Mesothelial cell of epicardium (in vitro differentiated cells): ENCODE results near the gene KIF5B. TPM values are rescaled to one million over a fixed set of nuclear protein-coding genes. Genes with fewer than 3 reads are reported as not detected.
A peak's percentile ranks its signal among the peaks of the same experiment; 100 is the strongest.
"Not testable (repeated sequence)": the region's sequence is repeated elsewhere in the genome, so short reads cannot be mapped to it uniquely, and the experiment has no call there.

Experiments
- DNase-seq, 2 experiments: peaks; one replicate each; pipeline ENCODE4 v3.0.0; 2021; ENCODE audit warnings: low spot score in 2 of 2; ENCODE audit not compliant: unreplicated experiment in 2 of 2
- H3K27ac Mint-ChIP-seq: 2 replicates; pipeline ENCODE4 v1.8.0; 2021; ENCODE audit warnings: mixed read lengths
- H3K27me3 Mint-ChIP-seq: 2 replicates; pipeline ENCODE4 v1.8.0; 2021; ENCODE audit warnings: low read depth, mixed read lengths
- H3K36me3 Mint-ChIP-seq: 2 replicates; pipeline ENCODE4 v1.8.0; 2021; ENCODE audit warnings: mixed read lengths
- H3K4me1 Mint-ChIP-seq: 2 replicates; pipeline ENCODE4 v1.8.0; 2021; ENCODE audit warnings: mixed read lengths
- H3K4me3 Mint-ChIP-seq: 2 replicates; pipeline ENCODE4 v1.8.0; 2021; ENCODE audit warnings: mild to moderate bottlenecking, moderate library complexity, mixed read lengths
- H3K9me3 Mint-ChIP-seq: 2 replicates; pipeline ENCODE4 v1.8.0; 2021; ENCODE audit warnings: mixed read lengths
- CTCF ChIP-seq: fragments of 200-600 bp; sonication (generic); IDR thresholded peaks from one replicate; pipeline ENCODE4 v1.5.0; 2021; ENCODE audit warnings: antibody characterized with exemption; ENCODE audit not compliant: unreplicated experiment
- total RNA-seq: library from RNA; stranded (reverse); gene quantifications from 3 replicates; pipeline ENCODE4 v1.2.1, GENCODE V29; 2021

KIF5B gene
- total RNA-seq, 1 donor from 2014 or later: 104 TPM

GRCh38 chr10:31974434-31975124 lies 81.6 kb downstream of the KIF5B start:
- peaks cover 3% of the 10 kb centered on the region for H3K9me3 Mint-ChIP-seq
- no peak overlapping the region for H3K27ac Mint-ChIP-seq
- H3K4me1 Mint-ChIP-seq: peaks cover 4% of the 10 kb centered on the region
- no peaks in the 10 kb centered on the region for H3K27me3 Mint-ChIP-seq
- no peaks in the 10 kb centered on the region for H3K36me3 Mint-ChIP-seq
- no peak for DNase-seq
- H3K4me3 Mint-ChIP-seq: no peak overlapping the region
- no peak for TF ChIP-seq CTCF

DNA sequence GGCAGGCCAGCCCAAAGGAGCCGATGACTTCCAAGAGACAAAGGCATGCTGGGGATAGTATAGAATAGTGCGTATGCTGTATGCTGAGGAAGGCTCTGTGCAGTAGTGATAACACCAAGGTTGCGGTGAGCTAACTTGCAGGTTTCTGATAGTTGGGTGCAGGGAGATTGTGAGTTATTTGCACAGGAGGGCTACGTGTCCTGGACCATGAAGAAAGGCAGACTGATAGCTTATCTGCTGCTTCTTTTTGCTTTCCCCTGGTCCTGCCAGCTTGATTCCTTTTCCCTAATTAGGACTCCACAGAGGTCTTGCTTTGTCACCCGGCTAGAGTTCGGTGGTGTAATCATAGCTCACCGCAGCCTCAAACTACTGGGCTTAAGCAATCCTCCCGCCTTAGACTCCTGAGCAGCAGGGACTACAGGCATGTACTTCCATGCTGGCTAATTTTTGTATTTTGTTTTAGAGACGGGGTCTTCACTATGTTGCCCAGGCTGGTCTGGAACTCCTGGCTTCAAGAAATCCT lies 83.6 kb downstream of the KIF5B start:
- no peak for TF ChIP-seq CTCF
- Mint-ChIP-seq H3K27ac (no peak overlapping the region), H3K36me3 (no peaks in the 10 kb centered on the region), H3K4me1 (peaks cover 4% of the 10 kb centered on the region), H3K4me3 (no peak overlapping the region), H3K27me3 (no peaks in the 10 kb centered on the region), H3K9me3 (no peaks in the 10 kb centered on the region)
- DNase-seq: no peak

- H3K36me3 Mint-ChIP-seq, H3K27me3 Mint-ChIP-seq, DNase-seq, H3K4me1 Mint-ChIP-seq, H3K9me3 Mint-ChIP-seq, H3K4me3 Mint-ChIP-seq, H3K27ac Mint-ChIP-seq: not testable (repeated sequence)
Observed at GRCh38 chr10:31969847-31970246, 86.4 kb downstream of the KIF5B start.

DNA sequence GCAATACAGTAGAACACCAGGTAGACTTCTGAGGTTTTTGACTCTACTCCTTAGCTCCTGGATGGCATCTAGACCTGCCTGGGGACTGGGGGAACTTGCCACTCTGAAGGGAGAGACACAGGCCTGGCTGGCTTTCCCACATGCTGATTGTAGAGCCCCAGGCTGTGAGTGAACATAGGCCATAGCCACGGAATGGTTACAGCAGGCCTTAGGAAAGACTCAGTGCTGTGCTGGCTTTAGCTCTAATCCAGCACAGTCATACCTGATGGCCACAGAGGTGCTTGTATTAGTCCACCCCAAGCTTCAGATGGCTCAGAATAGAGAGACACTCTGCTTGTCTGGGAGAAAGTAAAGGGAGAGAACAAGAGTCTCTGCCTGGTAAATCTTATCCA lies 92.6 kb downstream of the KIF5B start:
- DNase-seq: no peak
- no peak for TF ChIP-seq CTCF
- no peak overlapping the region for H3K4me3 Mint-ChIP-seq
- peaks cover 18% of the 10 kb centered on the region for H3K4me1 Mint-ChIP-seq
- H3K27me3 Mint-ChIP-seq: no peaks in the 10 kb centered on the region
- H3K36me3 Mint-ChIP-seq: no peaks in the 10 kb centered on the region
- no peaks in the 10 kb centered on the region for H3K9me3 Mint-ChIP-seq
- no peak overlapping the region for H3K27ac Mint-ChIP-seq

GRCh38 chr10:31962826-31963588 lies 93.2 kb downstream of the KIF5B start:
- TF ChIP-seq CTCF: no peak
- Mint-ChIP-seq H3K36me3 (no peaks in the 10 kb centered on the region), H3K9me3 (no peaks in the 10 kb centered on the region), H3K27ac (peak overlapping the region; percentile 53), H3K4me1 (peaks cover 18% of the 10 kb centered on the region), H3K4me3 (no peak overlapping the region), H3K27me3 (no peaks in the 10 kb centered on the region)
- no peak for DNase-seq
